ENCODE data around the gene JAZF1.
A peak's percentile ranks its signal among the peaks of the same experiment; 100 is the strongest.
"Not testable (repeated sequence)": the region's sequence is repeated elsewhere in the genome, so short reads cannot be mapped to it uniquely, and the experiment has no call there.

The JAZF1 gene

GRCh38 chr7:27922907-27923641 lies 257.5 kb downstream of the JAZF1 start:
- H3K27ac ChIP-seq: no peak overlapping the region
- TF ChIP-seq CTCF (conservative IDR thresholded peaks at IDR 0.05): no peak

- H3K27ac ChIP-seq: not testable (repeated sequence)
Measured at GRCh38 chr7:27922389-27922788, 258.2 kb downstream of the JAZF1 start.

- TF ChIP-seq CTCF (conservative IDR thresholded peaks at IDR 0.05): peak; percentile 71
- H3K27ac ChIP-seq: peak overlapping the region; percentile 61
Measured at GRCh38 chr7:27921081-27921836, 259.3 kb downstream of the JAZF1 start.

GRCh38 chr7:27920281-27920946 lies 260.2 kb downstream of the JAZF1 start:
- peak overlapping the region; percentile 61 for H3K27ac ChIP-seq

GRCh38 chr7:27918503-27918902 lies 262.1 kb downstream of the JAZF1 start:
- TF ChIP-seq CTCF (conservative IDR thresholded peaks at IDR 0.05): no peak
- H3K27ac ChIP-seq: no peak overlapping the region

More at GRCh38 chr7:27920281-27920946, 260.2 kb downstream of the JAZF1 start:
- TF ChIP-seq CTCF (conservative IDR thresholded peaks at IDR 0.05): no peak

GRCh38 chr7:27917774-27918314 lies 262.8 kb downstream of the JAZF1 start:
- peak overlapping the region; percentile 16; the same call in 1 of the 2 replicates for H3K27ac ChIP-seq
- TF ChIP-seq CTCF (conservative IDR thresholded peaks at IDR 0.05): no peak

- H3K27ac ChIP-seq: peak overlapping the region; percentile 16; the same call in 1 of the 2 replicates
- TF ChIP-seq CTCF (conservative IDR thresholded peaks at IDR 0.05): no peak
Measured at GRCh38 chr7:27917119-27917518, 263.5 kb downstream of the JAZF1 start.
